T follicular helper cell (primary cell): ENCODE data around the gene OR6C2.
"Not testable (repeated sequence)": the region's sequence is repeated elsewhere in the genome, so short reads cannot be mapped to it uniquely, and the experiment has no call there.

Source experiments
- DNase-seq: peaks from one replicate; pipeline ENCODE4 v3.0.0-alpha.2; 2020; ENCODE audit warnings: low read depth

OR6C2 gene

GRCh38 chr12:55472264-55472663 is 28.4 kb downstream of the OR6C2 start:
- DNase-seq, result no peak

DNA sequence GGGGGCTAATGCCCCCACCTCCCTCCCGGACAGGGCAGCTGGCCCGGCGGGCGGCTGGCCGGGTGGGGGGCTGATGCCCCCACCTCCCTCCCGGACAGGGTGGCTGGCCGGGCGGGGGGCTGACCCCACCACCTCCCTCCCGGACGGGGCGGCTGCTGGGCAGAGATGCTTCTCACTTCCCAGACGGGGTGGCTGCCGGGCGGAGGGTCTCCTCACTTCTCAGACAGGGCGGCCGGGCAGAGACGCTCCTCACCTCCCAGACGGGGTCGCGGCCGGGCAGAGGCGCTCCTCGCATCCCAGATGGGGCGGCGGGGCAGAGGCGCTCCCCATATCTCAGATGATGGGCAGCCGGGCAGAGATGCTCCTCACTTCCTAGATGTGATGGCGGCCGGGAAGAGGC is 35.3 kb downstream of the OR6C2 start:
- DNase-seq, result not testable (repeated sequence)

GRCh38 chr12:55484284-55484683 is 40.4 kb downstream of the OR6C2 start:
- DNase-seq, result not testable (repeated sequence)

GRCh38 chr12:55492078-55492477 is 48.2 kb downstream of the OR6C2 start, which contains the start of gene OR6C68:
OR6C68 (plus strand) TSS chr12:55492378; CDS start chr12:55492378, 0 bp downstream.
- DNase-seq, result no peak

GRCh38 chr12:55495490-55495889 is 51.6 kb downstream of the OR6C2 start:
- no peak for DNase-seq

DNA sequence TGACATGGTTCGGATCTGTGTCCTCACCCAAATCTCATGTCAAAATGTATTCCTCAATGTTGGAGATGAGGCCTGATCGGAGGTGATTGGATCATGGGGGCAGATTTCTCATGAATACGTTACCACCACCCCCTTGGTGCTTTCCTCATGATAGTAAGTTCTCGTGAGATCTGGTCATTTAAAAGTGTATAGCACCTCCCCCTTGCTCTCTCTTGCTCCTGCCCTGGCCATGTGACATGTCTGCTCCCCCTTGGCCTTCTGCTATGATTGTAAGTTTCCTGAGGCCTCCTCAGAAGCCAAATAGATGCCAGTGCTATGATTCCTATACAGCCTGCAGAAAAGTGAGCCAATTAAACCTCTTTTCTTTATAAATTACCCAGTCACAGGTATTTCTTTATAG is 55.4 kb downstream of the OR6C2 start:
- DNase-seq, result no peak

- DNase-seq, result no peak
Measured at GRCh38 chr12:55499810-55500252, 56.0 kb downstream of the OR6C2 start.

DNA sequence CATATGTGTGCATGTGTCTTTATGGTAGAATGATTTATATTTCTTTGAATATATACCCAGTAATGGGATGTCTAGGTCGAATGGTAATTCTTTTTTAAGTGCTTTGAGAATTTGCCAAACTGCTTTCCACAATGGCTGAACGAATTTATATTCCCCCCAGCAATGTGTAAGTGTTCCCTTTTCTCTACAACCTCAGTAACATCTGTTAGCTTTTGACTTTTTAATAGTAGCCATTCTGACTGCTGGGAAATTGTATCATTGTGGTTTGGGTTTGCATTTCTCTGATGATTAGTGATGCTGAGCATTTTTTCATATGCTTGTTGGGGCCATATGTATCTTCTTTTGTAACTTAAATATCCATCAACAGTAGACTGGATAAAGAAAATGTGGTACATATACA is 57.7 kb downstream of the OR6C2 start:
- no peak for DNase-seq
